ENCODE data around the gene FILIP1L. TPM values are rescaled to one million over a fixed set of nuclear protein-coding genes. Genes with fewer than 3 reads are reported as not detected.

The FILIP1L gene
- polyA plus RNA-seq, 1 of the 3 experiments (the other 2 are of a cell fraction): 26.8 TPM

DNA sequence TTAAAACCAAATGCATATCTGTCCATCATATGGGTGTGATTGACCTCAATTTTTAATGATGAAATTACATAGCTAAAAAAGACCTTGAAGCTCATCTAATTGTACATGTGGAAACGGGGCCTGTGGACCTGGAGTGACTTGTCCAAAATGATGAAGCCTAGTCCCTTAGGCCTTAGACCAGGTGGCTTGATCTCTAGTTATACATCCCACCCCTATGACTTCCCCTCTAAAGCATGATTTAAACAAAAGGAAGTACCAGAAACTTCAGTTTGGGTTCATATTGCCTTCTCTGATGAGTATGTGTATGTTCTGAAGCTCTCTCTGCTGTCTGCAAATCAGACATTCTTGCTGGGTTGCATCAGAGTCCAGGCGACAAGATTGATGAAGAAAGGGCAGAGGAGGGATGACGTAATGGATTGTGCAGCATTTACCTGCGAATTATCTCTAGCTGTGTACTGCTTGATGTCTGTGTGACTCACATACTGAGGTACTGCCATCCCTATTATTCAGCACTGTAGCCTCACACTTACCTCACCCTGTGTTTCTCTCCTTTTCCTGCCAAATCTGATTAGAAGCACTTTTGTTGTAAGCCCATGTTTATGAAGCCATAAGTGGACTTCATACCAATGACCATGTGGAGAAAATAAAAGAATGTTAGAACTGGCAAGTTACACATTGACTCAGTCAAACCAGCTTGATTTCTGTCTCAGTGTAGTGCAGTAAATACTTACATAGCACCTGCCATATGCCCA is 111.5 kb downstream of the FILIP1L start:
- H3F3A ChIP-seq (replicated peaks; ENCODE audit: insufficient read depth): peaks cover 31% of the 10 kb centered on the region
- TF ChIP-seq NFIC (IDR thresholded peaks at IDR 0.05; ENCODE audit: borderline replicate concordance) (peak; percentile 99), MEF2A (IDR thresholded peaks at IDR 0.05; ENCODE audit: borderline replicate concordance, low read depth) (peak; percentile 74), EP300 (IDR thresholded peaks at IDR 0.05; ENCODE audit: borderline replicate concordance in 1 of 2, low read depth in 1 of 2, low read length in 1 of 2) (peak in 1 of 2 experiments; percentile 97; a peak in 2 of 4 replicates), YY1 (IDR thresholded peaks at IDR 0.05; ENCODE audit: low read depth) (0 out of 2 replicates have a peak, but pooled peaks have one; percentile 34), FOSL2 (IDR thresholded peaks at IDR 0.05; ENCODE audit: borderline replicate concordance, low read depth) (peak; percentile 93; the same call in 1 of the 2 replicates), TEAD4 (IDR thresholded peaks at IDR 0.05; ENCODE audit: borderline replicate concordance, insufficient read depth) (peak; percentile 98), POLR2AphosphoS5 (IDR thresholded peaks at IDR 0.05; ENCODE audit: low read depth, low read length) (peak; percentile 69; the same call in 1 of the 2 replicates), GABPA (IDR thresholded peaks at IDR 0.05; ENCODE audit: low read depth) (no peak), SMC3 (IDR thresholded peaks at IDR 0.05; ENCODE audit: low read depth, low read length) (no peak; the same call in 1 of the 2 replicates), TAF1 (IDR thresholded peaks at IDR 0.05; ENCODE audit: borderline replicate concordance, low read depth, low read length) (no peak), EZH2phosphoT487 (IDR thresholded peaks at IDR 0.05; ENCODE audit: borderline replicate concordance, low read depth) (no peak), RXRA (IDR thresholded peaks at IDR 0.05; ENCODE audit: borderline replicate concordance, low read depth) (peak; percentile 91), SIN3A (IDR thresholded peaks at IDR 0.05; ENCODE audit: borderline replicate concordance, low read depth, low read length) (peak; percentile 48; the same call in 1 of the 2 replicates), TCF12 (IDR thresholded peaks at IDR 0.05) (peak; percentile 95), JUND (IDR thresholded peaks at IDR 0.05) (peak; percentile 99), FOXM1 (IDR thresholded peaks at IDR 0.05; ENCODE audit: low read depth) (peak; percentile 93)
- TF ChIP-seq, protein P1, sequence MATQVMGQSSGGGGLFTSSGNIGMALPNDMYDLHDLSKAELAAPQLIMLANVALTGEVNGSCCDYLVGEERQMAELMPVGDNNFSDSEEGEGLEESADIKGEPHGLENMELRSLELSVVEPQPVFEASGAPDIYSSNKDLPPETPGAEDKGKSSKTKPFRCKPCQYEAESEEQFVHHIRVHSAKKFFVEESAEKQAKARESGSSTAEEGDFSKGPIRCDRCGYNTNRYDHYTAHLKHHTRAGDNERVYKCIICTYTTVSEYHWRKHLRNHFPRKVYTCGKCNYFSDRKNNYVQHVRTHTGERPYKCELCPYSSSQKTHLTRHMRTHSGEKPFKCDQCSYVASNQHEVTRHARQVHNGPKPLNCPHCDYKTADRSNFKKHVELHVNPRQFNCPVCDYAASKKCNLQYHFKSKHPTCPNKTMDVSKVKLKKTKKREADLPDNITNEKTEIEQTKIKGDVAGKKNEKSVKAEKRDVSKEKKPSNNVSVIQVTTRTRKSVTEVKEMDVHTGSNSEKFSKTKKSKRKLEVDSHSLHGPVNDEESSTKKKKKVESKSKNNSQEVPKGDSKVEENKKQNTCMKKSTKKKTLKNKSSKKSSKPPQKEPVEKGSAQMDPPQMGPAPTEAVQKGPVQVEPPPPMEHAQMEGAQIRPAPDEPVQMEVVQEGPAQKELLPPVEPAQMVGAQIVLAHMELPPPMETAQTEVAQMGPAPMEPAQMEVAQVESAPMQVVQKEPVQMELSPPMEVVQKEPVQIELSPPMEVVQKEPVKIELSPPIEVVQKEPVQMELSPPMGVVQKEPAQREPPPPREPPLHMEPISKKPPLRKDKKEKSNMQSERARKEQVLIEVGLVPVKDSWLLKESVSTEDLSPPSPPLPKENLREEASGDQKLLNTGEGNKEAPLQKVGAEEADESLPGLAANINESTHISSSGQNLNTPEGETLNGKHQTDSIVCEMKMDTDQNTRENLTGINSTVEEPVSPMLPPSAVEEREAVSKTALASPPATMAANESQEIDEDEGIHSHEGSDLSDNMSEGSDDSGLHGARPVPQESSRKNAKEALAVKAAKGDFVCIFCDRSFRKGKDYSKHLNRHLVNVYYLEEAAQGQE (IDR thresholded peaks at IDR 0.05; ENCODE audit: low read depth, low read length): 0 out of 2 replicates have a peak, but pooled peaks have one; percentile 40
- TF ChIP-seq, protein P2, sequence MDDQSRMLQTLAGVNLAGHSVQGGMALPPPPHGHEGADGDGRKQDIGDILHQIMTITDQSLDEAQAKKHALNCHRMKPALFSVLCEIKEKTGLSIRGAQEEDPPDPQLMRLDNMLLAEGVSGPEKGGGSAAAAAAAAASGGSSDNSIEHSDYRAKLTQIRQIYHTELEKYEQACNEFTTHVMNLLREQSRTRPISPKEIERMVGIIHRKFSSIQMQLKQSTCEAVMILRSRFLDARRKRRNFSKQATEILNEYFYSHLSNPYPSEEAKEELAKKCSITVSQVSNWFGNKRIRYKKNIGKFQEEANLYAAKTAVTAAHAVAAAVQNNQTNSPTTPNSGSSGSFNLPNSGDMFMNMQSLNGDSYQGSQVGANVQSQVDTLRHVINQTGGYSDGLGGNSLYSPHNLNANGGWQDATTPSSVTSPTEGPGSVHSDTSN (IDR thresholded peaks at IDR 0.05): peak; percentile 98
- TF ChIP-seq, protein P3, sequence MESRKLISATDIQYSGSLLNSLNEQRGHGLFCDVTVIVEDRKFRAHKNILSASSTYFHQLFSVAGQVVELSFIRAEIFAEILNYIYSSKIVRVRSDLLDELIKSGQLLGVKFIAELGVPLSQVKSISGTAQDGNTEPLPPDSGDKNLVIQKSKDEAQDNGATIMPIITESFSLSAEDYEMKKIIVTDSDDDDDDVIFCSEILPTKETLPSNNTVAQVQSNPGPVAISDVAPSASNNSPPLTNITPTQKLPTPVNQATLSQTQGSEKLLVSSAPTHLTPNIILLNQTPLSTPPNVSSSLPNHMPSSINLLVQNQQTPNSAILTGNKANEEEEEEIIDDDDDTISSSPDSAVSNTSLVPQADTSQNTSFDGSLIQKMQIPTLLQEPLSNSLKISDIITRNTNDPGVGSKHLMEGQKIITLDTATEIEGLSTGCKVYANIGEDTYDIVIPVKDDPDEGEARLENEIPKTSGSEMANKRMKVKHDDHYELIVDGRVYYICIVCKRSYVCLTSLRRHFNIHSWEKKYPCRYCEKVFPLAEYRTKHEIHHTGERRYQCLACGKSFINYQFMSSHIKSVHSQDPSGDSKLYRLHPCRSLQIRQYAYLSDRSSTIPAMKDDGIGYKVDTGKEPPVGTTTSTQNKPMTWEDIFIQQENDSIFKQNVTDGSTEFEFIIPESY (IDR thresholded peaks at IDR 0.05; ENCODE audit: borderline replicate concordance, low read depth): peak; percentile 83; the same call in 1 of the 2 replicates
- TF ChIP-seq, protein P4, sequence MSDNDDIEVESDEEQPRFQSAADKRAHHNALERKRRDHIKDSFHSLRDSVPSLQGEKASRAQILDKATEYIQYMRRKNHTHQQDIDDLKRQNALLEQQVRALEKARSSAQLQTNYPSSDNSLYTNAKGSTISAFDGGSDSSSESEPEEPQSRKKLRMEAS (IDR thresholded peaks at IDR 0.05; ENCODE audit: low read depth): peak; percentile 85; the same call in 1 of the 2 replicates
- peak overlapping the region; percentile 26; the same call in 1 of the 2 replicates for H3K9ac ChIP-seq
- H3K9me2 ChIP-seq: no peaks in the 10 kb centered on the region
- H3K36me3 ChIP-seq (replicated peaks in 1 of 2; ENCODE audit: control insufficient read depth in 1 of 2, insufficient read depth in 2 of 2, low read length in 1 of 2): no peaks in the 10 kb centered on the region
- H2AFZ ChIP-seq (ENCODE audit: low read depth): 0 out of 2 replicates have a peak overlapping the region, but pooled peaks have one; percentile 4
- ChIA-PET POLR2A (no interaction called here), CTCF (interaction anchor here (1.3 kb wide), 1 partner anchor 15 kb away, joined by 4 read pairs; no protein-coding TSS in a partner anchor)
- peaks cover 7 to 29% of the 10 kb centered on the region in 2 experiments for H3K4me1 ChIP-seq (ENCODE audit: control insufficient read depth in 1 of 2, insufficient read depth in 2 of 2, low read depth in 1 of 2, low read length in 1 of 2)
- no peak for DNase-seq
- peak overlapping the region; percentile 55 to 76; a peak in 3 of 4 replicates for H3K27ac ChIP-seq (ENCODE audit: low read depth in 2 of 2, low read length in 1 of 2)
- H3K4me3 ChIP-seq (ENCODE audit: low read depth in 2 of 2, low read length in 1 of 2): no peak overlapping the region
- H3K4me2 ChIP-seq: peak overlapping the region; percentile 24; the same call in 1 of the 2 replicates
- H3K27me3 ChIP-seq (ENCODE audit: insufficient read depth): no peaks in the 10 kb centered on the region
- H3K79me2 ChIP-seq (ENCODE audit: insufficient read depth): no peaks in the 10 kb centered on the region
- no peaks in the 10 kb centered on the region for H3K9me3 ChIP-seq
- H4K20me1 ChIP-seq (ENCODE audit: insufficient read depth): no peaks in the 10 kb centered on the region
- WGBS (ENCODE audit: low lambda C conversion rate): 19% methylated on average over 4 of the region's 4 CpGs

All from SK-N-SH (cell line).